GM18517 (cell line): Measurements from ENCODE around the gene ZNF629.

ENCODE experiments used
- ATAC-seq: cut with Tn5 transposase; IDR thresholded peaks from one replicate; pipeline ENCODE4 v1.9.1; 2021; ENCODE audit warnings: mild to moderate bottlenecking, moderate library complexity; ENCODE audit not compliant: unreplicated experiment

The ZNF629 gene

GRCh38 chr16:30748634-30749445 lies 38.2 kb downstream of the ZNF629 start:
- ATAC-seq, result no peak

- peak; percentile 94 for ATAC-seq
These were observed 39.0 kb downstream of the ZNF629 start, which contains the start of gene PHKG2 for GRCh38 chr16:30747799-30748633. Gene PHKG2 (plus strand): TSS chr16:30748425. CDS start chr16:30748821, 396 bp downstream.

DNA sequence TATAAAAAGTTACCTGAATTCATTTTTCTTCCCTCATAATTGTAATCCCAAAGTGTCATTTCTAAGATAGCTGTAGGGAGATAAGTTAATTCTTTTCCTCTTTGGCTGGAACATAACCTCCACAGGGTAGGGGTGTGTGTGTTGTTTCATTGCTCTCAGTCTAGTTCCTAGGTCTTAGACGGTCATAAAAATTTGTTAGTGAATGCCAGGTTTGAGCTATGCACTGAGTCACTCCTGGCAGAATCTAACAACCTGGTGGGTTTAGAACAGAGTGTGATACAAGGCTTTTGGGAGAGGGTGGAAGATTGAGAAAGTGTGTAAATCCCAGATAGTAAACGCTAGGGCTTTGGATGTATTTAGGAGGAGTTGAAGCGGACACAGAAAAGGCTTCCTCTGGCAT lies 39.7 kb downstream of the ZNF629 start:
- no peak for ATAC-seq

- no peak for ATAC-seq
These were observed 40.3 kb downstream of the ZNF629 start for GRCh38 chr16:30746638-30747175.

GRCh38 chr16:30745082-30745481 lies 41.9 kb downstream of the ZNF629 start:
- ATAC-seq, result no peak

- no peak for ATAC-seq
These were observed 42.8 kb downstream of the ZNF629 start for GRCh38 chr16:30744183-30744582.

GRCh38 chr16:30743716-30744115 lies 43.3 kb downstream of the ZNF629 start:
- no peak for ATAC-seq

DNA sequence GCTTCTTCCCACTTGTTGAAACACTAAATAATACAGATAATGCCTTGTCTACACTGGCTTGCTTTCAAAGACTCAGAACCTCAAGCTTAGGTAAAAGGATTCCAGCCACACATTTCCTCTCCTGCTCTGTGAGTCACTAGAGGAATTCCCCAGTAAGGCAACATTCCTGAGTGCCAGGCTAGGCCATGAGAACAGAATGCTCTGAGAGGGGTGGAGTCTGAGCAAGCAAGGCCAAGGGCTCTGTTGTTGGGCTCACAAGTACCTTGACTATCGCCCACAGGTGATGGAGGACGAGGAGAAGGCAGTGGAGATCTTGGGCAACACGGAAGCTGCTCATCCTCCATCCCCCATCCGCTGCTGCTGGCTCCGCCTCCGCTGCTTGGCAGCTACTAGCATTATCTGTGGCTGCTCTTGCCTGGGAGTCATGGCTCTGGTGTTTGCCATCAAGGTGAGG lies 45.5 kb downstream of the ZNF629 start:
- ATAC-seq, result no peak

- ATAC-seq, result no peak
These were observed 46.4 kb downstream of the ZNF629 start for GRCh38 chr16:30740364-30741251.

- no peak for ATAC-seq
These were observed 47.7 kb downstream of the ZNF629 start for GRCh38 chr16:30738984-30739951.

GRCh38 chr16:30737794-30738648 lies 49.0 kb downstream of the ZNF629 start:
- ATAC-seq, result no peak

DNA sequence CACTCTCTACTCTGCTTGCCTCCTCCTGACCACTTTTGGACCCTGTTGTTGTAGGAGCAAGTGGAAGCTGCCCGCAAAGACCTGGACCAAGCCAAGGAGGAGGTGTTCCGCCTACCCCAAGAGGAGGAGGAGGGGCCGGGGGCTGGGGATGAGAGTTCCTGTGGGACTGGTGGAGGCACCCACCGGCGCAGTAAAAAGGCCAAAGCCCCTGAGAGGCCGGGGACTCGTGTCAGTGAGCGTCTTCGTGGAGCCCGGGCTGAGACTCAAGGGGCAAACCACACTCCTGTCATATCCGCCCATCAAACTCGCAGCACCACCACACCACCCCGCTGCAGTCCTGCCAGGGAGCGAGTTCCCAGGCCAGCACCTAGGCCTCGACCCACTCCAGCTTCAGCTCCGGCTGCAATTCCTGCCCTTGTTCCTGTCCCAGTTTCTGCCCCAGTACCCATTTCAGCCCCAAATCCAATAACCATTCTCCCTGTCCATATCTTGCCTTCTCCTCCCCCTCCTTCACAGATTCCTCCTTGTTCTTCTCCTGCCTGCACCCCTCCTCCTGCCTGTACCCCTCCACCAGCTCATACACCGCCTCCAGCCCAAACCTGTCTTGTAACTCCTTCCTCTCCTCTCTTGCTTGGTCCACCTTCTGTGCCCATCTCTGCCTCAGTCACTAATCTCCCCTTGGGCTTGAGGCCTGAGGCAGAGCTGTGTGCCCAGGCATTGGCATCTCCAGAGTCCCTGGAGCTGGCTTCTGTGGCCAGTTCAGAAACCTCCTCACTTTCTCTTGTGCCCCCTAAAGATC lies 49.8 kb downstream of the ZNF629 start:
- ATAC-seq, result no peak

GRCh38 chr16:30731411-30731810 lies 55.6 kb downstream of the ZNF629 start:
- ATAC-seq, result no peak

GRCh38 chr16:30728899-30729672 lies 57.9 kb downstream of the ZNF629 start:
- no peak for ATAC-seq
